Measurements from ENCODE around the gene PRKAG2. TPM values are rescaled to one million over a fixed set of nuclear protein-coding genes. Genes with fewer than 3 reads are reported as not detected.
A peak's percentile ranks its signal among the peaks of the same experiment; 100 is the strongest.

The PRKAG2 gene
- total RNA-seq, 2 experiments from 2014 or later: 39.3 to 42.3 TPM

DNA sequence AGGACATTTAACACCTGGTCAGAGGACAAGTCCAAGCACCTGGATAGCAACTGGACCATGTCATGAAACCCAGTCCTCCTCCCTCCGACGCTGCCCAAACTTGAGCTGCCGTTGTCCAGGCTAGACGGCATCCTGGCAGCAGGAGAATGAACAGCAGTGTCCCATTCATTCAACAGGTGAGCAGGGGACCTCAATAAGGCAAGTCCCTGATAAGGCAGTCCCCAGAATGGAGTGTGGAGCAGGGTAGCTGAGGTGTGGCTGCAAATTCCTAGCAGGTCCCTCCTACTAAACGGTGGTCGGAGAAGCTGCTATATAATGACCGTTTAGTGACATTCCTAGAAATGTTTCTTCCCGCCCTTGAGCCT is 169.8 kb downstream of the PRKAG2 start:
- ATAC-seq (ENCODE audit: poor library complexity) (no peak), DNase-seq (no peak)
- peaks cover 3% of the 10 kb centered on the region for H3K36me3 ChIP-seq (ENCODE audit: insufficient read depth, low read length)
- Mint-ChIP-seq H3K27ac (no peak overlapping the region), H3K4me3 (no peak overlapping the region), H3K36me3 (ENCODE audit: low read depth) (peaks cover 16% of the 10 kb centered on the region), H3K9me3 (no peaks in the 10 kb centered on the region), H3K27me3 (no peaks in the 10 kb centered on the region), H3K4me1 (ENCODE audit: low read depth) (peaks cover 5% of the 10 kb centered on the region)
- H3K9me3 ChIP-seq (ENCODE audit: control insufficient read depth in 1 of 2, insufficient read depth in 1 of 2, low read length in 2 of 2): no peaks in the 10 kb centered on the region
- H3K27me3 ChIP-seq (ENCODE audit: control insufficient read depth in 1 of 2, insufficient read depth in 2 of 2, low read length in 2 of 2): no peaks in the 10 kb centered on the region
- H3K4me3 ChIP-seq (ENCODE audit: low read length): no peak overlapping the region
- CTCF ChIA-PET: no interaction called here
- no peak overlapping the region for H3K27ac ChIP-seq (ENCODE audit: low read depth in 1 of 2, low read length in 2 of 2)
- intact Hi-C loops (cut with DNase I, micrococcal nuclease): no loop called here
- no peak for TF ChIP-seq CTCF (IDR thresholded peaks at IDR 0.05)
- peaks cover 7% of the 10 kb centered on the region for H3K4me1 ChIP-seq (ENCODE audit: insufficient read depth, low read length)
- POLR2A ChIA-PET: no interaction called here

GRCh38 chr7:151706277-151707104 is 170.4 kb downstream of the PRKAG2 start:
- no peak for TF ChIP-seq CTCF (IDR thresholded peaks at IDR 0.05)
- ATAC-seq (ENCODE audit: poor library complexity): no peak
- no peaks in the 10 kb centered on the region for H3K9me3 ChIP-seq (ENCODE audit: control insufficient read depth in 1 of 2, insufficient read depth in 1 of 2, low read length in 2 of 2)
- intact Hi-C loops (cut with DNase I, micrococcal nuclease): loop anchor here in 1 of 2 experiments (1.0 kb wide), 1 partner anchor 136 kb away; no protein-coding TSS in a partner anchor
- CTCF ChIA-PET: no interaction called here
- H3K4me1 ChIP-seq (ENCODE audit: insufficient read depth, low read length): peaks cover 7% of the 10 kb centered on the region
- H3K36me3 Mint-ChIP-seq (ENCODE audit: low read depth): peaks cover 16% of the 10 kb centered on the region
- no peaks in the 10 kb centered on the region for H3K27me3 Mint-ChIP-seq
- H3K27me3 ChIP-seq (ENCODE audit: control insufficient read depth in 1 of 2, insufficient read depth in 2 of 2, low read length in 2 of 2): no peaks in the 10 kb centered on the region
- H3K4me1 Mint-ChIP-seq (ENCODE audit: low read depth): peaks cover 5% of the 10 kb centered on the region
- DNase-seq: no peak
- H3K9me3 Mint-ChIP-seq: no peaks in the 10 kb centered on the region
- POLR2A ChIA-PET: no interaction called here
- no peak overlapping the region for H3K4me3 Mint-ChIP-seq
- peaks cover 3% of the 10 kb centered on the region for H3K36me3 ChIP-seq (ENCODE audit: insufficient read depth, low read length)
- no peak overlapping the region for H3K27ac ChIP-seq (ENCODE audit: low read depth in 1 of 2, low read length in 2 of 2)
- H3K27ac Mint-ChIP-seq: no peak overlapping the region
- no peak overlapping the region for H3K4me3 ChIP-seq (ENCODE audit: low read length)

DNA sequence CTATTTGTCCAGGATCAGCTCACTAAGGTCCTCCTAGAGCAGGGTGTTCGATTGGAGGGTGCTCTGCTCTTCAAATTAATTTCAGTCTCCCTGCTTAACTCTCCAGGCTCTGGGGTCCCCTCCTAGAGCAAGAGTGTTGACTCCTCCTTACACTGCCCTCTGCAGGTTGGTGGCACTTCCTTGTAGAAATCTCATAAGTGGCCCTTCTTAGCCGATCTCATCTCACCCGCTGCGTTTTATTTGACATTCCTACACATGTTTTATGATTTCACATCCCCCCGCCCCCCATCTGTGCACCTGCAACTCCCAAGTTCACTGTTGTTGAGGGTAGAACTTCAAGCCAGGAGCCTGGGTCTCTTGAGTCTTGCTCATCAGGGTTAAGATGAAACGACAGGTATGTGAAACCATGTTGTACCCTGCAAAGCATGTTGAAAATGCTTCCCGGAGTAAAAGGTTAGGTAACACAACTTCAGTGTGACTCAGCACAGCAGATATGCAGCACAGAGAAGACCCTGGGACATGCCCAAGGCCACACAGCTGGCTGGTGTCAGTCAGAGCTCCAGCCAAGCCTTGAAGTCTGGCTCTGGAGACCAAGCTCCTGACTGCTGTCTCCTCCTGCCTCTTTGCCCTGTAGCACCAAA is 171.2 kb downstream of the PRKAG2 start:
- no peak overlapping the region for H3K4me3 ChIP-seq (ENCODE audit: low read length)
- H3K36me3 Mint-ChIP-seq (ENCODE audit: low read depth): peaks cover 20% of the 10 kb centered on the region
- no peak for TF ChIP-seq CTCF (IDR thresholded peaks at IDR 0.05)
- peaks cover 3% of the 10 kb centered on the region for H3K36me3 ChIP-seq (ENCODE audit: insufficient read depth, low read length)
- no peaks in the 10 kb centered on the region for H3K27me3 ChIP-seq (ENCODE audit: control insufficient read depth in 1 of 2, insufficient read depth in 2 of 2, low read length in 2 of 2)
- ATAC-seq (ENCODE audit: poor library complexity): no peak
- no peaks in the 10 kb centered on the region for H3K9me3 ChIP-seq (ENCODE audit: control insufficient read depth in 1 of 2, insufficient read depth in 1 of 2, low read length in 2 of 2)
- POLR2A ChIA-PET: no interaction called here
- H3K4me1 ChIP-seq (ENCODE audit: insufficient read depth, low read length): peaks cover 7% of the 10 kb centered on the region
- H3K4me1 Mint-ChIP-seq (ENCODE audit: low read depth): peaks cover 5% of the 10 kb centered on the region
- no peak overlapping the region for H3K27ac ChIP-seq (ENCODE audit: low read depth in 1 of 2, low read length in 2 of 2)
- intact Hi-C loops (cut with DNase I, micrococcal nuclease): loop anchor here in 1 of 2 experiments (1.0 kb wide), 1 partner anchor 135 kb away; no protein-coding TSS in a partner anchor
- H3K4me3 Mint-ChIP-seq: no peak overlapping the region
- H3K9me3 Mint-ChIP-seq: no peaks in the 10 kb centered on the region
- H3K27me3 Mint-ChIP-seq: no peaks in the 10 kb centered on the region
- CTCF ChIA-PET: no interaction called here
- peak in 6 of 14 experiments; percentile 6 to 44 (median 22) for DNase-seq
- H3K27ac Mint-ChIP-seq: no peak overlapping the region
